ENCODE results near the gene GAGE13. TPM values are rescaled to one million over a fixed set of nuclear protein-coding genes. Genes with fewer than 3 reads are reported as not detected.

Gene GAGE13
- total and polyA plus RNA-seq, 9 of the 15 experiments (the other 6 are each of a cell fraction or from before 2014, with no cell fraction given) = 31.6 to 506 (median 154) TPM

DNA sequence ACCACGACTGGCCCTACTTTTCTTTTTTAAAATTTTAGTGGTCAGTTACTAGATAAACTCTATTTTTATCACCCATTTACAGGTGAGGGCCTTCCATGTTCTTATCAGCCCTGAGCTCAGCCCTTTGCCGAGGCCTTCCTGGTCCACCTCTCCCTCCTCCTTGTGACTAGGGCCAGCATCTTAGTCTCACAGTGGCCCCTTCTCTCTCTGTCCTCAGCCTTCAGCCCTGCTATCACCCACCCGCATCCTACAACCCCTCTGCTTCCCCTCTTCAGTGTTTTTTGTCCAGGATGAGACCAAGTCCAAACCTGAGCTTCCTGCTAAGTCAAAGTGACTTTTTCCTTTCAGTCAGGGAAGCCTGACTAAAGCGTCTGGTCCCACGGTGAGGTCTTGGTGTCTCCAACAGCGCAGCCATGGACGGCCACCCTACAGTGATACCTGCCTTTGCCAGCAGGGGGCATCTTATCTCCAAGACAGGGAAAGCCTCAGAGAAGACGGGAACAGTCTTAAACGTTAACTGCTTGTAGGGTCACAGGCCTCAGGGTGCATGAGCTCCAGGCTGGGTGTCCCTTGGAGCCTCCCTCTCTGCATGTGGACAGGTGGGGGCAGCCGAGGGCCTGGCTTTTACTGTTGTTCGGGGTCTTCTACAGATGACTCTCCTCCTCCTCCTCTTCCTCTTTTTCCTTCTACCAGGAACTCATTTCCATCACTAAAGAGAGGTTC, 39.6 kb upstream of the GAGE13 start (continued):
- TF ChIP-seq MTA3 (IDR thresholded peaks at IDR 0.05; ENCODE audit: borderline replicate concordance) (peak; percentile 56; the same call in 1 of the 2 replicates), TBL1XR1 (IDR thresholded peaks at IDR 0.05; ENCODE audit: low read length in 2 of 2) (no peak), CREBBP (IDR thresholded peaks at IDR 0.05; ENCODE audit: low read depth, low read length) (no peak), SP2 (IDR thresholded peaks at IDR 0.05; ENCODE audit: extremely low read depth, low read depth, low read length, poor library complexity, severe bottlenecking) (no peak), ELF1 (tag; IDR thresholded peaks at IDR 0.05) (no peak), NONO (IDR thresholded peaks at IDR 0.05; ENCODE audit: low read depth in 2 of 2, low read length in 1 of 2) (no peak), TCF7 (IDR thresholded peaks at IDR 0.05; ENCODE audit: borderline replicate concordance) (no peak), MAFG (tag; conservative IDR thresholded peaks at IDR 0.05) (no peak), NR2C2 (CRISPR knock-in tag; IDR thresholded peaks at IDR 0.05) (no peak), NR2C2 (tag; IDR thresholded peaks at IDR 0.05) (no peak), MAZ (CRISPR knock-in tag; conservative IDR thresholded peaks at IDR 0.05 in 1 of 2, IDR thresholded peaks at IDR 0.05 in 1 of 2) (0 out of 4 replicates have a peak, but pooled peaks of 1 of the 2 experiments have one; percentile 18), ZNF76 (CRISPR knock-in tag; IDR thresholded peaks at IDR 0.05; ENCODE audit: borderline replicate concordance) (no peak), WHSC1 (IDR thresholded peaks at IDR 0.05; ENCODE audit: low read length) (no peak), ILF3 (IDR thresholded peaks at IDR 0.05; ENCODE audit: borderline replicate concordance) (no peak), ZNF444 (CRISPR knock-in tag; IDR thresholded peaks at IDR 0.05) (no peak)
- TF ChIP-seq, protein P1, sequence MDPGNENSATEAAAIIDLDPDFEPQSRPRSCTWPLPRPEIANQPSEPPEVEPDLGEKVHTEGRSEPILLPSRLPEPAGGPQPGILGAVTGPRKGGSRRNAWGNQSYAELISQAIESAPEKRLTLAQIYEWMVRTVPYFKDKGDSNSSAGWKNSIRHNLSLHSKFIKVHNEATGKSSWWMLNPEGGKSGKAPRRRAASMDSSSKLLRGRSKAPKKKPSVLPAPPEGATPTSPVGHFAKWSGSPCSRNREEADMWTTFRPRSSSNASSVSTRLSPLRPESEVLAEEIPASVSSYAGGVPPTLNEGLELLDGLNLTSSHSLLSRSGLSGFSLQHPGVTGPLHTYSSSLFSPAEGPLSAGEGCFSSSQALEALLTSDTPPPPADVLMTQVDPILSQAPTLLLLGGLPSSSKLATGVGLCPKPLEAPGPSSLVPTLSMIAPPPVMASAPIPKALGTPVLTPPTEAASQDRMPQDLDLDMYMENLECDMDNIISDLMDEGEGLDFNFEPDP (CRISPR knock-in tag; IDR thresholded peaks at IDR 0.05) = no peak
- TF ChIP-seq, protein P2, sequence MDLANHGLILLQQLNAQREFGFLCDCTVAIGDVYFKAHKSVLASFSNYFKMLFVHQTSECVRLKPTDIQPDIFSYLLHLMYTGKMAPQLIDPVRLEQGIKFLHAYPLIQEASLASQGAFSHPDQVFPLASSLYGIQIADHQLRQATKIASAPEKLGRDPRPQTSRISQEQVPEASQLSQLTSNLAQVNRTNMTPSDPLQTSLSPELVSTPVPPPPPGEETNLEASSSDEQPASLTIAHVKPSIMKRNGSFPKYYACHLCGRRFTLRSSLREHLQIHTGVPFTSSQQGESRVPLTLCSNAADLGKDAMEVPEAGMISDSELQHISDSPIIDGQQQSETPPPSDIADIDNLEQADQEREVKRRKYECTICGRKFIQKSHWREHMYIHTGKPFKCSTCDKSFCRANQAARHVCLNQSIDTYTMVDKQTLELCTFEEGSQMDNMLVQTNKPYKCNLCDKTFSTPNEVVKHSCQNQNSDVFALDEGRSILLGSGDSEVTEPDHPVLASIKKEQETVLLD (IDR thresholded peaks at IDR 0.05) = no peak

Data from K562 (cell line).